TTC549 (cell line): ENCODE results near the gene EPHB4.
"Not testable (repeated sequence)": the region's sequence is repeated elsewhere in the genome, so short reads cannot be mapped to it uniquely, and the experiment has no call there.

Source experiments
- FAIRE-seq: peaks from 2 replicates; lab custom pipeline; 2012; peaks lifted over from hg19 to GRCh38; lab: Jason Lieb, UNC

The EPHB4 gene

GRCh38 chr7:100785878-100786277 lies 41.4 kb downstream of the EPHB4 start:
- FAIRE-seq, result no peak

DNA sequence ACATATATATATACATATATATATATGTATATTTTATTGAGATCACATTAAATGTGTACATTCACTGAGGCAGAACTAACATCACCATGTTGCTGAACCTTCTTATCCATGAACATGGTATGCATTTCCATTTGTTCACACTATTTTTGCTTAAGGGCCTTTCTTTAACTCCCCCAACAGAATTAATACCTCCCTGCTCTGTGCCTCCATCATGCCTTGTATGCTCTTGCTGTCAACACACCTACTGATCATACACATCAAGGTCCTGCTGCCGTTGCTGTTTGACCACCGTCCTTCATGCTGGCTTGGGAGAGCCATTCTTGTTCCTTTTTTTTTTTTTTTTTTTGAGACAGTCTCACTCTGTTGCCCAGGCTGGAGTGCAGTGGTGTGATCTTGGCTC lies 43.5 kb downstream of the EPHB4 start:
- FAIRE-seq, result no peak

GRCh38 chr7:100781255-100781654 lies 46.1 kb downstream of the EPHB4 start:
- FAIRE-seq, result no peak

DNA sequence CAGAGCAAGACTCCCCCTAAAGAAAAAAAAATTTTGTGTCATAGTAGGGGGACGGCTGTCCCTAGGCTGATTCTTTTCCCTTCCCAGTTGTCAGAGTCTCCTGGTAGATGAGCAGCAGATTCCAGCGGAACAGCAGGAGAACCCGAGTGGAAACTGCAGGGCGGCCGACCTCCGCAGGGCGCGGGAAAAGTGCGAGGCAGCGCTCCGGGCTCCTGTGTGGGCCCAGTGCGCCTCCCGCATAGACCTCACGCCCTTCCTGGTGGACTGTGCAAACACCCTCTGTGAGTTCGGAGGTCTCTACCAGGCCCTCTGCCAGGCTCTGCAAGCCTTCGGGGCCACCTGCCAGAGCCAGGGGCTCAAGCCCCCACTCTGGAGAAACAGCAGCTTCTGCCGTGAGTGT lies 48.0 kb downstream of the EPHB4 start:
- no peak for FAIRE-seq

DNA sequence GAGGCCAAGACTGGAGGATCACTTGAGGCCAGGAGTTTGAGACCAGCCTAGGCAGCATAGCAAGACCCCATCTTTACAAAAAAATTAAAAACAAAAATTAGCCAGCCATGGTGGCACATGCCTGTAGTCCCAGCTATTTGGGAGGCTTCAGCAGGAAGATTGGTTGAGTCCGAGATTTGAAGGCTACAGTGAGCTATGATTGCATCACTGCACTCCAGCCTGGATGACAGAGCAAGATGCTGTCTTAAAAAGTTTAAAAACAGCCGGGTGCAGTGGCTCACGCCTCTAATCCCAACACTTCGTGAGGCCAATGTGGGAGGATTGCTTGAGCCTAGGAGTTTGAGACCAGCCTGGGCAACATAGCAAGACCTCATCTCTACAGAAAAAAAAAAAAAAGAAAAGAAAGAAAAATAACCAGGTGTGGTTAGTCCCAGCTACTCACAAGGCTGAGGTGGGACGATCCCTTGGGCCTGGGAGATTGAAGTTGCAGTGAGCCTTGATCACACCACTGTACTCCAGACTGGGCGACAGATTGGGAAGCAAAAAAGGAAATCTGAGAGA lies 49.2 kb downstream of the EPHB4 start:
- FAIRE-seq, result no peak

GRCh38 chr7:100773491-100773890 lies 53.8 kb downstream of the EPHB4 start:
- FAIRE-seq, result no peak

GRCh38 chr7:100768784-100769183 lies 58.5 kb downstream of the EPHB4 start:
- FAIRE-seq, result no peak

DNA sequence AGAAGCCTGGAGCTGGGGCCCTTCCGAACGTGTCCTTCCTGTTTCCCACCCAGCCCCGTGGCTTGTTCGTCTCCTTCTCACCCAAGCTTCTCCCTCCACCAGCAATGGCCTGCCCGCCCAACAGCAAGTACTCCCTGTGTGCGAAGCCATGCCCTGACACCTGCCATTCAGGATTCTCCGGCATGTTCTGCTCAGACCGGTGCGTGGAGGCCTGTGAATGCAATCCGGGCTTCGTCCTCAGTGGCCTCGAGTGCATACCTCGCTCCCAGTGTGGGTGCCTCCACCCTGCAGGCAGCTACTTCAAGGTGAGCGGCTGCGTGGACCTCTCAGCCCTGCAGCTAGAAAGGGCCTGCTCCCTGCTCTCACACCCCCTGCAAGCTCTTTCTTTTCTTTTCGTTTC lies 62.1 kb downstream of the EPHB4 start:
- FAIRE-seq, result no peak

DNA sequence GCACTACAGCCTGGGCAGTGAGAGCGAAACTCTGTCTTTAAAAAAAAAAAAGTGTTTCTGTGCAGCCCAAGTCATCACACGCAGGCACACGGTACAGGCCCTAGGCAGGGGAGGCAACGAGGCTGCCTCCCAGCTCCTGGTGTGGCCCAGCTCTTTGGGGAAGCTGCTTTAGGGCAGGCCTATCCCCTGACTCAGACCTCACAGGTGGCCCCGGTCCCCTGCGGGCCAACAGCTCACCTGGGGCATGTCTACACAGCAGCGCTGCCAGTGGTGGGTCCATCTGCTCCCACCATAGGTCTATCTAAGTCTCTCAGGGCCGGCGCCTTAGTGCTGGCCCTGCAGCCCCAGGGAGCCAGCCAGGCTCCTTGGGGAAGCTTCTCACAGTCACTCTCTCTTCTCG lies 62.5 kb downstream of the EPHB4 start:
- no peak for FAIRE-seq

DNA sequence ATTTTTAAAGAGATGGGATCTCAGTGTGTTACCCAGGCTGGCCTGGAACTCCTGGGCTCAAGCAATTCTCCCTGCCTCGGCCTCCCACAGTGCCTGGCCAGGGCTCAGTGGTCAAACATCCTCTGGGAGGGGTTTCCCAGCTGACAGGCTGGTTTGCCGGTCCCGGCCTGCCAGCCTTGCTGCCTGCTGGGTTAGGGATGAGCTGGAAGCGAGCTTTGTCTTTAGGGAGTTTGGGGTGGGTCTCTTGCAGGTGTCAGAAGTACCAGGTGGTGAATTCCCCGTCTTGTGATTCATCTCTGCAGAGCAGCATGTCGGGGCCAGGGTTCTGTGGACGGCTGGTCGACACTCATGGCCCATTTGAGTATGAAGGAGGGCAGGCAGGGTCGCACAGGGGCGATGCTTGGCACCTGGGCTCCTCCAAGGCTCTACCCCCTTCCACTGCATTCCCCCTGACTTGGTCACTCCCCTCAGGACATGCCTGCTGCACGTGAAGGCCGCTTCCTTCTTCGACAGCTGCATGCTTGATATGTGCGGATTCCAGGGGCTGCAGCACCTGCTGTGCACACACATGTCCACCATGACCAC lies 63.7 kb downstream of the EPHB4 start:
- FAIRE-seq, result no peak

DNA sequence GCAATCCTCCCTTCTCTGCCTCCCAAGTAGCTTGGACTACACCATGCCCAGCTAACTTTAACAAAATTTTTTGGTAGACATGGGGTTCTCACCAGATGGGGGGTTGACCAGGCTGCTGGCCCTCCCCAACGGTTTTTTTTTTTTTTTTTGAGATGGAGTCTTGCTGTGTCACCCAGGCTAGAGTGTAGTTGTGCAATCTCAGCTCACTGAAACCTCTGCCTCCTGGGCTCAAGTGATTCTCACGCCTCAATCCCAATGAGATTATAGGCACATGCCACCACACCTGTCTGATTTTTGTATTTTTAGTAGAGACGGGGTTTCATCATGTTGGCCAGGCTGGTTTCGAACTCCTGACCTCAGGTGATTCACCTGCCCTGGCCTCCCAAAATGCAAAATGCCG lies 64.5 kb downstream of the EPHB4 start:
- FAIRE-seq, result not testable (repeated sequence)

GRCh38 chr7:100759357-100760171 lies 67.8 kb downstream of the EPHB4 start:
- no peak for FAIRE-seq

DNA sequence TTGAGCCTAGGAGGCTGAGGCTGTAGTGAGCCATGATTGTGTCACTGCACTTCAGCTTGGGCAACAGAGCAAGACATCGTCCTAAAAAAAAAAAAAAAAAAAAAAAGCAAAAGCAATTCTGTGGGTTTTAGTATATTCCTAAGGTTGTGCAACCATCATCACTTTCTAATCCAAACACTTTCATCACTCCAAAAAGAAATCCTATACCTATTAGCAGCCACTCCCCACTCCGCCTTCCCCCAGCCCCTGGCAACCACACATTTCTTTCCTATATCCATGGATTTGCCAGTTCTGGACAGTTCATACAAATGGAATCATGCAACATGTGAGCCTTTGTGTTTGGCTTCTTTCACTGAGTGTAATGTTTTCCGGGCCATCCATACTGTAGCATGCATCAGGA lies 73.6 kb downstream of the EPHB4 start:
- no peak for FAIRE-seq

DNA sequence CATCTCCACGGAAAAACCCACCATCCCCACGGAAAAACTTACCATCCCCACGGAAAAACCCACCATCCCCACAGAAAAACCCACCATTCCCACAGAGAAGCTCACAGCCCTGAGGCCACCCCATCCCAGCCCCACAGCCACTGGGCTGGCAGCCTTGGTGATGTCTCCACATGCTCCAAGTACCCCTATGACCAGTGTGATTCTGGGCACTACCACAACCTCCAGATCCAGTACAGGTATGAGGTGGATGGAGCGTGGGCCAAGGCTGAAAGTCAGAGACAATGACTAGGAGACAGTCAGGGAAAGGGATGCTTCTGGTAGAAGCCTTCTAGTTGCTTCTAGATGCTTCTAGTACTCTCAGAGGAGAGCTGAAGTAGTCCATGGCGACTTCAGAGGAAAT lies 74.3 kb downstream of the EPHB4 start:
- FAIRE-seq, result no peak
